GM19193 (cell line): Measurements from ENCODE around the gene RAB36.

Source experiments
- POLR2A ChIP-seq: IDR thresholded peaks from 4 replicates; pipeline ENCODE4 v1.6.1; 2011; ENCODE audit not compliant: insufficient read depth, insufficient read length; ENCODE audit errors: extremely low read depth

The RAB36 gene

GRCh38 chr22:23133922-23134321, 11.4 kb upstream of the RAB36 start:
- TF ChIP-seq POLR2A: no peak

- TF ChIP-seq POLR2A: no peak
Measured at GRCh38 chr22:23137468-23137867, 7.8 kb upstream of the RAB36 start.

- TF ChIP-seq POLR2A: no peak
Measured at GRCh38 chr22:23137905-23138561, 7.2 kb upstream of the RAB36 start.

GRCh38 chr22:23138584-23139435, 6.5 kb upstream of the RAB36 start:
- no peak for TF ChIP-seq POLR2A

GRCh38 chr22:23140385-23140784, 4.9 kb upstream of the RAB36 start:
- TF ChIP-seq POLR2A: no peak

- no peak for TF ChIP-seq POLR2A
Measured at GRCh38 chr22:23142546-23143105, 2.7 kb upstream of the RAB36 start.

GRCh38 chr22:23143119-23143518, 2.2 kb upstream of the RAB36 start:
- TF ChIP-seq POLR2A: no peak

- TF ChIP-seq POLR2A: no peak
Measured at GRCh38 chr22:23144432-23144831, 845 bp upstream of the RAB36 start.

- TF ChIP-seq POLR2A: no peak
Measured at GRCh38 chr22:23145878-23146470, 697 bp downstream of the RAB36 start.

- TF ChIP-seq POLR2A: no peak
Measured at GRCh38 chr22:23146478-23147205, 1.4 kb downstream of the RAB36 start.

- TF ChIP-seq POLR2A: no peak
Measured at GRCh38 chr22:23147617-23148387, 2.5 kb downstream of the RAB36 start.

- TF ChIP-seq POLR2A: no peak
Measured at GRCh38 chr22:23149743-23150238, 4.5 kb downstream of the RAB36 start.

GRCh38 chr22:23150762-23151161, 5.5 kb downstream of the RAB36 start:
- no peak for TF ChIP-seq POLR2A

- TF ChIP-seq POLR2A: no peak
Measured at GRCh38 chr22:23151827-23152226, 6.5 kb downstream of the RAB36 start.
